C4-2B (cell line): ENCODE data around the gene ZNF444.

Experiments used
- H3K27ac ChIP-seq: fragments of 450-650 bp; 2 replicates; pipeline ENCODE4 v1.5.1; 2017
- CTCF ChIP-seq: fragments of 450-650 bp; conservative IDR thresholded peaks from 2 replicates; pipeline ENCODE4 v1.5.1; 2017; ENCODE audit warnings: mild to moderate bottlenecking
- ZFX ChIP-seq: fragments of 450-650 bp; IDR thresholded peaks from 2 replicates; pipeline ENCODE4 v1.6.1; 2017

ZNF444 gene

GRCh38 chr19:56126983-56127780 lies 13.9 kb upstream of the ZNF444 start:
- TF ChIP-seq ZFX (no peak), CTCF (no peak)
- no peak overlapping the region for H3K27ac ChIP-seq

DNA sequence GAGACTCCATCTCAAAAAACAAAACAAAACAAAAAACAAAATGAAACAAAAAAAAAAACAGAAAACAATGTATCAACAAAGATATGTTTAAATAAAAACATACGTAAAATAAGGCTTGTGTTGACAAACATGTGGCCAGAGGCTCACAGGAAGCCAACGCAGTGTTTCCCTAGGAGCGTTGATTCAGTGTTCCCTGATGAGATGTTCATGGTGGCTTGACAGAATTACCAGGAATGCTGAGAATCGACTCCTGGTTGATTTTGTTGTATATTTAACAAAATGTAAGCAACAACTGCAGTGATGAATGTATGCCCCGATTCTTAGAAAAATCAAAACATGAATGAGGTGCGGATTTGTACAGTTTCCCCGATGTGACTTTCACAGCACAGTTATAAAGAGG lies 11.1 kb upstream of the ZNF444 start:
- TF ChIP-seq CTCF (no peak), ZFX (no peak)
- no peak overlapping the region for H3K27ac ChIP-seq

DNA sequence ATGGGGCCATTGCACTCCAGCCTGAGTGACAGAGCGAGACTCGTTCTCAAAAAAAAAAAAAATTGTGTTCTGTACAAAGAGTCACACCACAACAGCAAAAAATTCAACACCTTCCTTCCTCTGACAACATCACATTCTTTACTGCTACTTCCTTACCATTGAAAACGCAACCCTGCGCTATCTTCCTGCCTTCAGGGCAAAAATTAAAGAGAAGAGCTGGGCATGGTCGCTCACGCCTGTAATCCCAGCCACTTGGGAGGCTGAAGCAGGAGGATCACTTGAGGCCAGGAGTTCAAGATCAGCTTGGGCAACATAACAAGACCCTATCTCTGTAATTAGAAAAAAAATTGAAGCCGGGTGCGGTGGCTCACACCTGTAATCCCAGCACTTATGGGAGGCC lies 9.4 kb upstream of the ZNF444 start:
- TF ChIP-seq CTCF = no peak
- TF ChIP-seq ZFX = no peak
- H3K27ac ChIP-seq = no peak overlapping the region

GRCh38 chr19:56132316-56132822 lies 8.7 kb upstream of the ZNF444 start:
- TF ChIP-seq CTCF (no peak), ZFX (no peak)
- no peak overlapping the region for H3K27ac ChIP-seq

- H3K27ac ChIP-seq = no peak overlapping the region
- TF ChIP-seq CTCF (no peak), ZFX (no peak)
Observed at GRCh38 chr19:56133858-56134653, 7.0 kb upstream of the ZNF444 start.

DNA sequence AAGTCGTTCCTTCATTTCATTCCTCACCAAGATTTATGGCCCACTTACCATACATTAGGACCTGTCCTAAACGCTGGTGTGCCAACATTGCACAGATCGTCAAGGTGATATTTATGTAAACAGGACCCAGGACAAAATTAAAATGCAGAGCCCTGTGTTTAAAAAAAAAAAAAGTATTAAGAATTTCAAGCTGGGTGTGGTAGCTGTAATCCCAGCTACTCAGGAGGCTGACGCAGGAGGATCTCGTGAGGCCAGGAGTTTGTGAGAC lies 6.5 kb upstream of the ZNF444 start:
- TF ChIP-seq CTCF (no peak), ZFX (no peak)
- no peak overlapping the region for H3K27ac ChIP-seq

- H3K27ac ChIP-seq = peak overlapping the region; percentile 93
- TF ChIP-seq ZFX = no peak
- TF ChIP-seq CTCF = no peak
Observed at GRCh38 chr19:56136362-56136761, 4.7 kb upstream of the ZNF444 start.
